HCT116 (cell line): ENCODE measurements around the gene CDH23. TPM values are rescaled to one million over a fixed set of nuclear protein-coding genes. Genes with fewer than 3 reads are reported as not detected.

Experiments used
- ATAC-seq: fragments of 200-7000 bp; cut with Tn5 transposase; 2 replicates; pipeline ENCODE4 v1.9.1; 2020; ENCODE audit warnings: mild to moderate bottlenecking, moderate library complexity
- BruUV-seq: library from RNA; stranded (reverse); fragments of 400-500 nt; replicated peaks from 2 replicates; lab custom pipeline; 2021; lab: Mats Ljungman, UMichigan
- CTCF ChIA-PET: fragments of 300-600 bp; sonication (Branson Sonifier 250); formaldehyde crosslinking; loops from one replicate; lab custom pipeline; 2021; ENCODE audit warnings: antibody characterized with exemption; lab: Charles Lee
- POLR2A ChIA-PET: fragments of 300-600, 350-600 bp; sonication (Branson Sonifier 250); formaldehyde crosslinking; loops from one replicate; lab custom pipeline; 2021; ENCODE audit warnings: antibody characterized with exemption; lab: Charles Lee
- RAD21 ChIA-PET, 2 experiments: fragments of 300-600 bp; sonication (Branson Sonifier 250); formaldehyde crosslinking; loops; one replicate each; lab custom pipeline; 2023; ENCODE audit warnings: low total read pairs in 2 of 2; ENCODE audit not compliant: uncharacterized antibody in 2 of 2, unreplicated experiment in 2 of 2, low non-redundant PET in 1 of 2; lab: Charles Lee
- DNase-seq: peaks from one replicate; pipeline ENCODE4 v3.0.0-alpha.2; 2010; ENCODE audit warnings: low read depth, low spot score
- H2AFZ ChIP-seq: fragments of 200-600 bp; shearing (Covaris generic), sonication (generic); 2 replicates; pipeline ENCODE4 v1.6.1; 2017; ENCODE audit warnings: low read depth, mixed run types, mixed read lengths, antibody characterized with exemption, low read length; ENCODE audit not compliant: poor library complexity, severe bottlenecking
- H3K27ac ChIP-seq: 2 replicates; pipeline ENCODE4 v1.5.1; 2012; ENCODE audit warnings: low read depth, low read length
- H3K27me3 ChIP-seq: fragments of 200-600 bp; sonication (generic); 2 replicates; pipeline ENCODE4 v1.6.1; 2016; ENCODE audit warnings: mixed run types, low read length, mixed read lengths; ENCODE audit not compliant: insufficient read depth
- H3K36me3 ChIP-seq, 2 experiments: fragments of 200-500 bp in 1 of 2; fragments of 200-600 bp in 1 of 2; sonication (Bioruptor generic) in 1 of 2; sonication (generic) in 1 of 2; 2 replicates each; pipeline versions ENCODE4 v1.5.1 to v1.6.1; 2014 to 2016; ENCODE audit warnings: low read length in 2 of 2, inconsistent platforms in 1 of 2, mixed read lengths in 1 of 2, mixed run types in 1 of 2; ENCODE audit not compliant: insufficient read depth in 2 of 2, control insufficient read depth in 1 of 2
- H3K4me1 ChIP-seq, 2 experiments: fragments of 200-600 bp in 1 of 2; sonication (generic) in 1 of 2; 2 replicates each; pipeline versions ENCODE4 v1.5.1 to v1.6.1; 2012 to 2017; ENCODE audit warnings: low read length in 2 of 2, inconsistent platforms in 1 of 2, mild to moderate bottlenecking in 1 of 2, mixed read lengths in 1 of 2, mixed run types in 1 of 2, moderate library complexity in 1 of 2; ENCODE audit not compliant: insufficient read depth in 2 of 2, control insufficient read depth in 1 of 2
- H3K4me2 ChIP-seq: fragments of 200-600 bp; sonication (generic); 2 replicates; pipeline ENCODE4 v1.6.1; 2017; ENCODE audit warnings: mixed run types, low read length, mixed read lengths
- H3K4me3 ChIP-seq, 2 experiments: fragments of 200-600 bp in 1 of 2; sonication (generic) in 1 of 2; replicated peaks in 1 of 2; 2 replicates each; pipeline ENCODE4 v1.5.1; 2011 to 2016; ENCODE audit warnings: low read length in 2 of 2, control low read depth in 1 of 2, low read depth in 1 of 2, mild to moderate bottlenecking in 1 of 2, mixed read lengths in 1 of 2, mixed run types in 1 of 2
- H3K79me2 ChIP-seq: fragments of 200-600 bp; sonication (generic); 2 replicates; pipeline ENCODE4 v1.6.1; 2017; ENCODE audit warnings: mild to moderate bottlenecking, mixed run types, low read length, moderate library complexity, mixed read lengths; ENCODE audit not compliant: insufficient read depth
- H3K9ac ChIP-seq: fragments of 200-600 bp; sonication (generic); 2 replicates; pipeline ENCODE4 v1.6.1; 2016; ENCODE audit warnings: low read length, mixed read lengths
- H3K9me2 ChIP-seq: fragments of 200-600 bp; sonication (generic), shearing (Covaris generic); 2 replicates; pipeline ENCODE4 v1.6.1; 2017; ENCODE audit warnings: mixed run types, mild to moderate bottlenecking, moderate library complexity; ENCODE audit not compliant: insufficient read depth
- H3K9me3 ChIP-seq, 2 experiments: fragments of 200-500 bp in 1 of 2; fragments of 200-600 bp in 1 of 2; sonication (Bioruptor generic) in 1 of 2; sonication (generic) in 1 of 2; 2 replicates each; pipeline ENCODE4 v1.6.1; 2014 to 2017; ENCODE audit warnings: low read length in 2 of 2, mixed read lengths in 2 of 2, inconsistent platforms in 1 of 2, low read depth in 1 of 2, mild to moderate bottlenecking in 1 of 2, mixed run types in 1 of 2, moderate library complexity in 1 of 2; ENCODE audit not compliant: control insufficient read depth in 1 of 2, insufficient read depth in 1 of 2
- H4K20me1 ChIP-seq: fragments of 200-600 bp; sonication (generic), shearing (Covaris generic); 2 replicates; pipeline ENCODE4 v1.6.1; 2017; ENCODE audit warnings: mixed run types, mild to moderate bottlenecking, moderate library complexity; ENCODE audit not compliant: insufficient read depth
- CBX3 ChIP-seq: IDR thresholded peaks from 2 replicates; pipeline ENCODE4 v1.6.1; 2012; ENCODE audit warnings: low read depth
- CEBPB ChIP-seq: IDR thresholded peaks from 2 replicates; pipeline ENCODE4 v1.6.1; 2012; ENCODE audit warnings: low read depth
- EGR1 ChIP-seq: IDR thresholded peaks from 2 replicates; pipeline ENCODE4 v1.6.1; 2012; ENCODE audit warnings: low read depth
- ELF1 ChIP-seq: IDR thresholded peaks from 2 replicates; pipeline ENCODE4 v1.6.1; 2012; ENCODE audit warnings: low read depth, borderline replicate concordance
- EZH2 ChIP-seq: fragments of 200-600 bp; sonication (generic); IDR thresholded peaks from 2 replicates; pipeline ENCODE4 v1.6.1; 2017; ENCODE audit warnings: antibody characterized with exemption, mixed run types
- EZH2phosphoT487 ChIP-seq: fragments of 200-600 bp; IDR thresholded peaks from 2 replicates; pipeline ENCODE4 v1.6.1; 2018; ENCODE audit warnings: antibody characterized with exemption, borderline replicate concordance
- POLR2A ChIP-seq: IDR thresholded peaks from 2 replicates; pipeline ENCODE4 v1.7.0; 2011; ENCODE audit warnings: borderline replicate concordance; ENCODE audit not compliant: insufficient read depth, insufficient read length; ENCODE audit errors: extremely low read depth
- POLR2AphosphoS5 ChIP-seq: IDR thresholded peaks from 2 replicates; pipeline ENCODE4 v1.6.1; 2011; ENCODE audit warnings: mild to moderate bottlenecking, low read depth, low read length, moderate library complexity
- RAD21 ChIP-seq: IDR thresholded peaks from 2 replicates; pipeline ENCODE4 v1.6.1; 2012; ENCODE audit warnings: low read depth, mild to moderate bottlenecking
- SIN3A ChIP-seq: IDR thresholded peaks from 2 replicates; pipeline ENCODE4 v1.6.1; 2012; ENCODE audit warnings: low read depth
- SP1 ChIP-seq: IDR thresholded peaks from 2 replicates; pipeline ENCODE4 v1.6.1; 2012; ENCODE audit warnings: low read depth
- SRF ChIP-seq: IDR thresholded peaks from 2 replicates; pipeline ENCODE4 v1.6.1; 2012; ENCODE audit warnings: low read depth
- TCF7L2 ChIP-seq: IDR thresholded peaks from 2 replicates; pipeline ENCODE4 v1.7.0; 2011; ENCODE audit warnings: borderline replicate concordance, inconsistent platforms; ENCODE audit not compliant: insufficient read depth, insufficient read length; ENCODE audit errors: extremely low read depth
- ZFX ChIP-seq: fragments of 450-650 bp; IDR thresholded peaks from 2 replicates; pipeline ENCODE4 v1.6.1; 2017
- intact Hi-C: fragments of 100-400 bp; cut with micrococcal nuclease; formaldehyde crosslinking; loops from 2 replicates; pipeline ENCODE4 v1.10.0; 2022
- total RNA-seq: library from RNA; stranded (reverse); gene quantifications from one replicate; pipeline ENCODE4 v1.2.1, GENCODE V29; 2021; ENCODE audit not compliant: unreplicated experiment
- TF ChIP-seq, protein P1 (sequence below): IDR thresholded peaks from 2 replicates; pipeline ENCODE4 v1.6.1; 2012; ENCODE audit warnings: low read depth
- TF ChIP-seq, protein P2 (sequence below): IDR thresholded peaks from 2 replicates; pipeline ENCODE4 v1.6.1; 2012
- TF ChIP-seq, protein P3 (sequence below): IDR thresholded peaks from 2 replicates; pipeline ENCODE4 v1.6.1; 2011; ENCODE audit warnings: mild to moderate bottlenecking, low read length, moderate library complexity; ENCODE audit not compliant: insufficient replicate concordance; ENCODE audit errors: extremely low read depth

CDH23 gene
- total RNA-seq, 1 experiment from 2014 or later, result not detected

DNA sequence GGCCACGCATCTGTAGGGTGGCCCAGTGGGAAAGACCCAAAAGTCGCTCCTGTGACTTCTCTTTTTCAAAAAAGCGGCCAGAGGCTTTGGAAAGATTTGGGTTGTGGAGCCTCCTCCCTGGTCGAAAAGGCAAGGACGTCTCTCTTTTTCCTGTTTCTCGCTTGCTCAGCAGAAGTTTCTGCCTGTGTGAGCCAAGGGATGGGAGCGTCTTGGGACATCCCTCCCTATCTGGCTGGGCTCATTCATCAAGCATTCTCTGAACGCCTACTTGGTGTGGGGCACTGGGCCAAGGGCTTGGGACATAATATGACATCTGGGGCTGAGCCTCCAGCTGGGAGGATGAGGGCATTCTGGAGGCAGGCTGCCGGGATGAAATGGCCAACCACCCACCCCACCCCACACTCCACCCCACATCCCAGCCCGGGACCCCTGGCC lies 201.9 kb downstream of the CDH23 start:
- TF ChIP-seq POLR2AphosphoS5, result no peak
- no peak for TF ChIP-seq CBX3
- no peak for TF ChIP-seq RAD21
- TF ChIP-seq, protein P1, sequence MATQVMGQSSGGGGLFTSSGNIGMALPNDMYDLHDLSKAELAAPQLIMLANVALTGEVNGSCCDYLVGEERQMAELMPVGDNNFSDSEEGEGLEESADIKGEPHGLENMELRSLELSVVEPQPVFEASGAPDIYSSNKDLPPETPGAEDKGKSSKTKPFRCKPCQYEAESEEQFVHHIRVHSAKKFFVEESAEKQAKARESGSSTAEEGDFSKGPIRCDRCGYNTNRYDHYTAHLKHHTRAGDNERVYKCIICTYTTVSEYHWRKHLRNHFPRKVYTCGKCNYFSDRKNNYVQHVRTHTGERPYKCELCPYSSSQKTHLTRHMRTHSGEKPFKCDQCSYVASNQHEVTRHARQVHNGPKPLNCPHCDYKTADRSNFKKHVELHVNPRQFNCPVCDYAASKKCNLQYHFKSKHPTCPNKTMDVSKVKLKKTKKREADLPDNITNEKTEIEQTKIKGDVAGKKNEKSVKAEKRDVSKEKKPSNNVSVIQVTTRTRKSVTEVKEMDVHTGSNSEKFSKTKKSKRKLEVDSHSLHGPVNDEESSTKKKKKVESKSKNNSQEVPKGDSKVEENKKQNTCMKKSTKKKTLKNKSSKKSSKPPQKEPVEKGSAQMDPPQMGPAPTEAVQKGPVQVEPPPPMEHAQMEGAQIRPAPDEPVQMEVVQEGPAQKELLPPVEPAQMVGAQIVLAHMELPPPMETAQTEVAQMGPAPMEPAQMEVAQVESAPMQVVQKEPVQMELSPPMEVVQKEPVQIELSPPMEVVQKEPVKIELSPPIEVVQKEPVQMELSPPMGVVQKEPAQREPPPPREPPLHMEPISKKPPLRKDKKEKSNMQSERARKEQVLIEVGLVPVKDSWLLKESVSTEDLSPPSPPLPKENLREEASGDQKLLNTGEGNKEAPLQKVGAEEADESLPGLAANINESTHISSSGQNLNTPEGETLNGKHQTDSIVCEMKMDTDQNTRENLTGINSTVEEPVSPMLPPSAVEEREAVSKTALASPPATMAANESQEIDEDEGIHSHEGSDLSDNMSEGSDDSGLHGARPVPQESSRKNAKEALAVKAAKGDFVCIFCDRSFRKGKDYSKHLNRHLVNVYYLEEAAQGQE, result no peak
- TF ChIP-seq, protein P2, sequence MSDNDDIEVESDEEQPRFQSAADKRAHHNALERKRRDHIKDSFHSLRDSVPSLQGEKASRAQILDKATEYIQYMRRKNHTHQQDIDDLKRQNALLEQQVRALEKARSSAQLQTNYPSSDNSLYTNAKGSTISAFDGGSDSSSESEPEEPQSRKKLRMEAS, result no peak
- TF ChIP-seq CEBPB, result no peak
- TF ChIP-seq EZH2, result no peak
- TF ChIP-seq TCF7L2, result no peak
- TF ChIP-seq EZH2phosphoT487, result no peak
- TF ChIP-seq ZFX, result no peak
- no peak for TF ChIP-seq SP1
- no peak for TF ChIP-seq SRF
- no peak for TF ChIP-seq ELF1
- TF ChIP-seq POLR2A, result no peak
- TF ChIP-seq, protein P3, sequence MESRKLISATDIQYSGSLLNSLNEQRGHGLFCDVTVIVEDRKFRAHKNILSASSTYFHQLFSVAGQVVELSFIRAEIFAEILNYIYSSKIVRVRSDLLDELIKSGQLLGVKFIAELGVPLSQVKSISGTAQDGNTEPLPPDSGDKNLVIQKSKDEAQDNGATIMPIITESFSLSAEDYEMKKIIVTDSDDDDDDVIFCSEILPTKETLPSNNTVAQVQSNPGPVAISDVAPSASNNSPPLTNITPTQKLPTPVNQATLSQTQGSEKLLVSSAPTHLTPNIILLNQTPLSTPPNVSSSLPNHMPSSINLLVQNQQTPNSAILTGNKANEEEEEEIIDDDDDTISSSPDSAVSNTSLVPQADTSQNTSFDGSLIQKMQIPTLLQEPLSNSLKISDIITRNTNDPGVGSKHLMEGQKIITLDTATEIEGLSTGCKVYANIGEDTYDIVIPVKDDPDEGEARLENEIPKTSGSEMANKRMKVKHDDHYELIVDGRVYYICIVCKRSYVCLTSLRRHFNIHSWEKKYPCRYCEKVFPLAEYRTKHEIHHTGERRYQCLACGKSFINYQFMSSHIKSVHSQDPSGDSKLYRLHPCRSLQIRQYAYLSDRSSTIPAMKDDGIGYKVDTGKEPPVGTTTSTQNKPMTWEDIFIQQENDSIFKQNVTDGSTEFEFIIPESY, result no peak
- no peak for TF ChIP-seq EGR1
- no peak for TF ChIP-seq SIN3A
- TF ChIP-seq, all 23 proteins: peak for 0
- ChIA-PET RAD21 (no interaction called here), POLR2A (no interaction called here), CTCF (interaction anchor here (2.1 kb wide), 1 partner anchor 11 kb away, joined by 11 read pairs; no protein-coding TSS in a partner anchor)
- H3K27me3 ChIP-seq, result no peaks in the 10 kb centered on the region
- no peaks in the 10 kb centered on the region for H3K79me2 ChIP-seq
- no peak overlapping the region for H3K27ac ChIP-seq
- no peak overlapping the region for H3K4me2 ChIP-seq
- intact Hi-C loops, result no loop called here
- H4K20me1 ChIP-seq, result no peaks in the 10 kb centered on the region
- no TSS peak for BruUV-seq
- H3K4me3 ChIP-seq, result no peak overlapping the region
- no peaks in the 10 kb centered on the region for H3K36me3 ChIP-seq
- ATAC-seq, result no peak
- H3K9ac ChIP-seq, result no peak overlapping the region
- no peak for DNase-seq
- no peak overlapping the region for H2AFZ ChIP-seq
- H3K4me1 ChIP-seq, result peaks cover 6 to 9% of the 10 kb centered on the region in 2 experiments; a peak in 3 of 4 replicates
- no peaks in the 10 kb centered on the region for H3K9me2 ChIP-seq
- no peaks in the 10 kb centered on the region for H3K9me3 ChIP-seq
